WTC11 (cell line): ENCODE results near the gene BNC2. TPM values are rescaled to one million over a fixed set of nuclear protein-coding genes. Genes with fewer than 3 reads are reported as not detected.

ENCODE experiments used
- ATAC-seq: fragments of 200-7000 bp; cut with Tn5 transposase; 2 replicates; pipeline ENCODE4 v1.10.0; 2021; ENCODE audit warnings: mild to moderate bottlenecking, moderate library complexity
- CTCF ChIA-PET: fragments of 300-600 bp; sonication (Branson Sonifier 250); formaldehyde crosslinking; loops from one replicate; lab custom pipeline; 2021; ENCODE audit warnings: antibody characterized with exemption; lab: Charles Lee
- POLR2A ChIA-PET: fragments of 350-600 bp; sonication (Branson Sonifier 250); formaldehyde crosslinking; loops from one replicate; lab custom pipeline; 2021; ENCODE audit warnings: antibody characterized with exemption; lab: Charles Lee
- DNase-seq: peaks from one replicate; pipeline ENCODE4 v3.0.0; 2021; ENCODE audit warnings: low spot score
- H3K27ac Mint-ChIP-seq: 2 replicates; pipeline ENCODE4 v1.8.0; 2021; ENCODE audit warnings: mixed read lengths
- H3K27me3 Mint-ChIP-seq: 2 replicates; pipeline ENCODE4 v1.8.0; 2021; ENCODE audit warnings: low read depth, mild to moderate bottlenecking, moderate library complexity, mixed read lengths
- H3K36me3 Mint-ChIP-seq: 2 replicates; pipeline ENCODE4 v1.8.0; 2021; ENCODE audit warnings: mixed read lengths
- H3K4me1 Mint-ChIP-seq: 2 replicates; pipeline ENCODE4 v1.8.0; 2022; ENCODE audit warnings: mixed read lengths
- H3K4me3 Mint-ChIP-seq: 2 replicates; pipeline ENCODE4 v1.8.0; 2021; ENCODE audit warnings: mild to moderate bottlenecking, moderate library complexity, mixed read lengths
- H3K9me3 Mint-ChIP-seq: 2 replicates; pipeline ENCODE4 v1.8.0; 2021; ENCODE audit warnings: mixed read lengths
- AFF4 ChIP-seq: sonication (generic); formaldehyde crosslinking; IDR thresholded peaks from 2 replicates; pipeline ENCODE4 v1.8.1; 2023; ENCODE audit warnings: mild to moderate bottlenecking, missing genetic modification reagents, borderline replicate concordance
- AR ChIP-seq: fragments of 250-450 bp; sonication (Bioruptor Pico); IDR thresholded peaks from 2 replicates; pipeline ENCODE4 v1.9.0; 2021; ENCODE audit warnings: mild to moderate bottlenecking
- ARID4B ChIP-seq: sonication (generic); formaldehyde crosslinking; IDR thresholded peaks from 2 replicates; pipeline ENCODE4 v1.8.0; 2023; ENCODE audit warnings: missing genetic modification reagents, mild to moderate bottlenecking, borderline replicate concordance
- CDX4 ChIP-seq: fragments of 250-450 bp; sonication (Bioruptor Pico); IDR thresholded peaks from 2 replicates; pipeline ENCODE4 v1.9.0; 2021; ENCODE audit warnings: moderate library complexity, mild to moderate bottlenecking, inconsistent platforms, borderline replicate concordance
- CREB1 ChIP-seq: sonication (generic); formaldehyde crosslinking; IDR thresholded peaks from 2 replicates; pipeline ENCODE4 v1.8.0; 2023; ENCODE audit warnings: mild to moderate bottlenecking, missing genetic modification reagents
- ERG ChIP-seq: fragments of 250-450 bp; sonication (Bioruptor Pico); IDR thresholded peaks from 2 replicates; pipeline ENCODE4 v1.8.0; 2021; ENCODE audit warnings: mild to moderate bottlenecking
- FOXP1 ChIP-seq: sonication (generic); formaldehyde crosslinking; IDR thresholded peaks from 2 replicates; pipeline ENCODE4 v1.8.0; 2022; ENCODE audit warnings: missing genetic modification reagents, mild to moderate bottlenecking, moderate library complexity, borderline replicate concordance
- GRHL2 ChIP-seq: fragments of 250-450 bp; sonication (Bioruptor Pico); IDR thresholded peaks from 2 replicates; pipeline ENCODE4 v1.8.0; 2022; ENCODE audit warnings: mild to moderate bottlenecking, moderate library complexity; ENCODE audit not compliant: insufficient replicate concordance, severe bottlenecking
- HMGA2 ChIP-seq: fragments of 250-450 bp; sonication (Bioruptor Pico); IDR thresholded peaks from 2 replicates; pipeline ENCODE4 v1.4.0; 2021; ENCODE audit warnings: mild to moderate bottlenecking, moderate library complexity
- IRF2 ChIP-seq: sonication (generic); formaldehyde crosslinking; IDR thresholded peaks from 2 replicates; pipeline ENCODE4 v1.8.0; 2022; ENCODE audit warnings: low read depth, missing genetic modification reagents, borderline replicate concordance
- KAT7 ChIP-seq: sonication (generic); formaldehyde crosslinking; IDR thresholded peaks from 2 replicates; pipeline ENCODE4 v1.8.1; 2023; ENCODE audit warnings: missing genetic modification reagents, mild to moderate bottlenecking, borderline replicate concordance
- NR1H2 ChIP-seq: sonication (generic); formaldehyde crosslinking; IDR thresholded peaks from 2 replicates; pipeline ENCODE4 v1.9.0; 2021; ENCODE audit warnings: mild to moderate bottlenecking, moderate library complexity, missing genetic modification reagents
- NR2C2 ChIP-seq: sonication (generic); formaldehyde crosslinking; IDR thresholded peaks from 2 replicates; pipeline ENCODE4 v1.8.0; 2022; ENCODE audit warnings: mild to moderate bottlenecking, missing genetic modification reagents
- PRRX2 ChIP-seq: fragments of 250-450 bp; sonication (Bioruptor Pico); IDR thresholded peaks from 2 replicates; pipeline ENCODE4 v1.8.0; 2021; ENCODE audit warnings: mild to moderate bottlenecking
- SP1 ChIP-seq: sonication (generic); formaldehyde crosslinking; conservative IDR thresholded peaks from 2 replicates; pipeline ENCODE4 v1.8.1; 2022; ENCODE audit warnings: missing genetic modification reagents
- TEAD4 ChIP-seq: sonication (generic); formaldehyde crosslinking; IDR thresholded peaks from 2 replicates; pipeline ENCODE4 v1.8.0; 2022; ENCODE audit warnings: mild to moderate bottlenecking, missing genetic modification reagents
- ZMAT4 ChIP-seq: fragments of 250-450 bp; sonication (Bioruptor Pico); IDR thresholded peaks from 2 replicates; pipeline ENCODE4 v1.9.0; 2021; ENCODE audit warnings: mild to moderate bottlenecking
- ZNF121 ChIP-seq: sonication (generic); formaldehyde crosslinking; IDR thresholded peaks from 2 replicates; pipeline ENCODE4 v1.8.0; 2023; ENCODE audit warnings: missing genetic modification reagents
- ZNF232 ChIP-seq: sonication (generic); formaldehyde crosslinking; IDR thresholded peaks from 2 replicates; pipeline ENCODE4 v1.8.0; 2022; ENCODE audit warnings: mild to moderate bottlenecking, missing genetic modification reagents
- ZNF263 ChIP-seq: sonication (generic); formaldehyde crosslinking; IDR thresholded peaks from 2 replicates; pipeline ENCODE4 v1.8.1; 2022; ENCODE audit warnings: low read depth, mild to moderate bottlenecking, moderate library complexity, missing genetic modification reagents
- ZNF416 ChIP-seq: fragments of 250-450 bp; sonication (Bioruptor Pico); IDR thresholded peaks from 2 replicates; pipeline ENCODE4 v1.9.0; 2021; ENCODE audit warnings: mild to moderate bottlenecking, inconsistent platforms
- total RNA-seq: library from RNA; stranded (reverse); gene quantifications from 3 replicates; pipeline ENCODE4 v1.2.3, GENCODE V29; 2021

The BNC2 gene
- total RNA-seq, 1 experiment from 2014 or later = 33.3 TPM

GRCh38 chr9:16681652-16681987, 188.8 kb downstream of the BNC2 start:
- Mint-ChIP-seq H3K36me3 (no peaks in the 10 kb centered on the region), H3K27me3 (no peaks in the 10 kb centered on the region), H3K4me1 (peaks cover 46% of the 10 kb centered on the region), H3K4me3 (no peak overlapping the region), H3K27ac (no peak overlapping the region), H3K9me3 (no peaks in the 10 kb centered on the region)
- ATAC-seq (no peak), DNase-seq (no peak)
- CTCF ChIA-PET = no interaction called here
- POLR2A ChIA-PET = no interaction called here
- TF ChIP-seq AR (CRISPR knock-in tag) = no peak
- no peak for TF ChIP-seq IRF2 (CRISPR knock-in tag)
- TF ChIP-seq ZNF263 (CRISPR knock-in tag) = no peak
- TF ChIP-seq HMGA2 (CRISPR knock-in tag) = no peak
- TF ChIP-seq PRRX2 (CRISPR knock-in tag) = no peak
- TF ChIP-seq ZNF121 (CRISPR knock-in tag) = no peak

- no peak for DNase-seq
- peak overlapping the region; percentile 46 for H3K27ac Mint-ChIP-seq
- no peaks in the 10 kb centered on the region for H3K9me3 Mint-ChIP-seq
- H3K36me3 Mint-ChIP-seq = no peaks in the 10 kb centered on the region
- ChIA-PET CTCF (no interaction called here), POLR2A (no interaction called here)
- no peaks in the 10 kb centered on the region for H3K27me3 Mint-ChIP-seq
- peaks cover 44% of the 10 kb centered on the region for H3K4me1 Mint-ChIP-seq
- TF ChIP-seq CREB1 (no peak), NR1H2 (CRISPR knock-in tag) (no peak), SP1 (no peak), CDX4 (CRISPR knock-in tag) (no peak), AFF4 (CRISPR knock-in tag) (no peak), ERG (CRISPR knock-in tag) (no peak), GRHL2 (CRISPR knock-in tag) (no peak), ARID4B (CRISPR knock-in tag) (no peak), ZNF416 (no peak), ZNF232 (no peak), TEAD4 (CRISPR knock-in tag) (no peak), NR2C2 (CRISPR knock-in tag) (no peak), KAT7 (no peak), ZMAT4 (CRISPR knock-in tag) (no peak), FOXP1 (no peak)
- ATAC-seq = no peak
- no peak overlapping the region for H3K4me3 Mint-ChIP-seq
Measured at GRCh38 chr9:16680975-16681651, 189.4 kb downstream of the BNC2 start.
